Small intestine (tissue), 16 donors: ENCODE results near the gene SPIRE2. TPM values are rescaled to one million over a fixed set of nuclear protein-coding genes. Genes with fewer than 3 reads are reported as not detected.
"Not testable (repeated sequence)": the region's sequence is repeated elsewhere in the genome, so short reads cannot be mapped to it uniquely, and the experiment has no call there.

Experiments used
- DNase-seq, 2 donors: peaks; one replicate each; pipeline versions ENCODE4 v3.0.0 to v3.0.0-alpha.2; 2013
- FAIRE-seq: peaks from 2 replicates; lab custom pipeline; 2012; peaks lifted over from hg19 to GRCh38; lab: Jason Lieb, UNC
- H3K27ac ChIP-seq, 3 donors: one replicate each; pipeline ENCODE4 v1.5.1; 2013; ENCODE audit warnings: low read length in 2 of 3, mild to moderate bottlenecking in 2 of 3, control low read depth in 1 of 3, inconsistent platforms in 1 of 3, low read depth in 1 of 3, moderate library complexity in 1 of 3
- H3K27me3 ChIP-seq, 3 donors: one replicate each; pipeline ENCODE4 v1.6.1; 2013; ENCODE audit warnings: low read length in 3 of 3, inconsistent platforms in 1 of 3; ENCODE audit not compliant: control insufficient read depth in 3 of 3, insufficient read depth in 3 of 3
- H3K36me3 ChIP-seq, 3 donors: one replicate each; pipeline ENCODE4 v1.6.1; 2013; ENCODE audit warnings: low read length in 3 of 3, inconsistent platforms in 1 of 3, low read depth in 1 of 3, mild to moderate bottlenecking in 1 of 3, moderate library complexity in 1 of 3; ENCODE audit not compliant: control insufficient read depth in 3 of 3, insufficient read depth in 2 of 3
- H3K4me1 ChIP-seq, 3 donors: one replicate each; pipeline ENCODE4 v1.6.1; 2013; ENCODE audit warnings: low read length in 2 of 3, inconsistent platforms in 1 of 3, low read depth in 1 of 3, mild to moderate bottlenecking in 1 of 3, moderate library complexity in 1 of 3; ENCODE audit not compliant: control insufficient read depth in 3 of 3, insufficient read depth in 2 of 3
- H3K4me3 ChIP-seq, 3 donors: one replicate each; pipeline ENCODE4 v1.5.1; 2013; ENCODE audit warnings: low read length in 3 of 3, control low read depth in 1 of 3, inconsistent platforms in 1 of 3, low read depth in 1 of 3, mild to moderate bottlenecking in 1 of 3, moderate library complexity in 1 of 3
- H3K9me3 ChIP-seq, 2 donors: one replicate each; pipeline ENCODE4 v1.6.1; 2013; ENCODE audit warnings: low read depth in 1 of 2, low read length in 1 of 2; ENCODE audit not compliant: control insufficient read depth in 2 of 2, insufficient read depth in 1 of 2
- WGBS, 3 donors: extraction: QIAGEN DNeasy Blood & Tissue Kit; methylation state at CpG; one replicate each; pipeline ENCODE4 v1.1.7; 2013; 5-methylcytosine and 5-hydroxymethylcytosine counted together
- long read RNA-seq, 10 donors: transcript quantifications; one replicate each; lab custom pipeline, GENCODE V29; 2026
- polyA plus RNA-seq, 4 donors: library from polyadenylated mRNA; stranded (reverse) in 3 of 4; unstranded in 1 of 4; fragments of 200-250 nt in 3 of 4; fragments of 120-200 nt in 1 of 4; gene quantifications; one replicate each; pipeline versions ENCODE4 v1.2.1 to v1.2.3, GENCODE V29; 2013
- donor health status: healthy with polysubstance abuse.
- donor health status: control.
- donor health status: control.
- donor health status: Bipolar disorder and iron deficiency.
- donor health status: healthy.

SPIRE2 gene, protein sequence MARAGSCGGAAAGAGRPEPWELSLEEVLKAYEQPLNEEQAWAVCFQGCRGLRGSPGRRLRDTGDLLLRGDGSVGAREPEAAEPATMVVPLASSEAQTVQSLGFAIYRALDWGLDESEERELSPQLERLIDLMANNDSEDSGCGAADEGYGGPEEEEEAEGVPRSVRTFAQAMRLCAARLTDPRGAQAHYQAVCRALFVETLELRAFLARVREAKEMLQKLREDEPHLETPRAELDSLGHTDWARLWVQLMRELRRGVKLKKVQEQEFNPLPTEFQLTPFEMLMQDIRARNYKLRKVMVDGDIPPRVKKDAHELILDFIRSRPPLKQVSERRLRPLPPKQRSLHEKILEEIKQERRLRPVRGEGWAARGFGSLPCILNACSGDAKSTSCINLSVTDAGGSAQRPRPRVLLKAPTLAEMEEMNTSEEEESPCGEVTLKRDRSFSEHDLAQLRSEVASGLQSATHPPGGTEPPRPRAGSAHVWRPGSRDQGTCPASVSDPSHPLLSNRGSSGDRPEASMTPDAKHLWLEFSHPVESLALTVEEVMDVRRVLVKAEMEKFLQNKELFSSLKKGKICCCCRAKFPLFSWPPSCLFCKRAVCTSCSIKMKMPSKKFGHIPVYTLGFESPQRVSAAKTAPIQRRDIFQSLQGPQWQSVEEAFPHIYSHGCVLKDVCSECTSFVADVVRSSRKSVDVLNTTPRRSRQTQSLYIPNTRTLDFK
- polyA plus RNA-seq, result 10 to 100 TPM; 19.6 to 61.5 (median 44.9) TPM
- long read RNA-seq, donor 1, result 0 reads
- long read RNA-seq, donor 2, partial matches to known transcripts, result 0 of 1 reads
- long read RNA-seq, donor 2, other reads (novel, unspliced or antisense), result 0 of 1 reads
- long read RNA-seq, donor 3, partial matches to known transcripts, result 5 of 6 reads
- long read RNA-seq, donor 3, other reads (novel, unspliced or antisense), result 0 of 6 reads
- long read RNA-seq, donor 4, result 0 reads
- long read RNA-seq, donor 5, result 0 reads
- long read RNA-seq, donor 6, partial matches to known transcripts, result 0 of 2 reads
- long read RNA-seq, donor 6, other reads (novel, unspliced or antisense), result 0 of 2 reads
- long read RNA-seq, donor 7, result 0 reads
- long read RNA-seq, donor 8, result 0 reads
- long read RNA-seq, donor 9, result 0 reads
- long read RNA-seq, donor 10, partial matches to known transcripts, result 6 of 8 reads
- long read RNA-seq, donor 10, other reads (novel, unspliced or antisense), result 0 of 8 reads

DNA sequence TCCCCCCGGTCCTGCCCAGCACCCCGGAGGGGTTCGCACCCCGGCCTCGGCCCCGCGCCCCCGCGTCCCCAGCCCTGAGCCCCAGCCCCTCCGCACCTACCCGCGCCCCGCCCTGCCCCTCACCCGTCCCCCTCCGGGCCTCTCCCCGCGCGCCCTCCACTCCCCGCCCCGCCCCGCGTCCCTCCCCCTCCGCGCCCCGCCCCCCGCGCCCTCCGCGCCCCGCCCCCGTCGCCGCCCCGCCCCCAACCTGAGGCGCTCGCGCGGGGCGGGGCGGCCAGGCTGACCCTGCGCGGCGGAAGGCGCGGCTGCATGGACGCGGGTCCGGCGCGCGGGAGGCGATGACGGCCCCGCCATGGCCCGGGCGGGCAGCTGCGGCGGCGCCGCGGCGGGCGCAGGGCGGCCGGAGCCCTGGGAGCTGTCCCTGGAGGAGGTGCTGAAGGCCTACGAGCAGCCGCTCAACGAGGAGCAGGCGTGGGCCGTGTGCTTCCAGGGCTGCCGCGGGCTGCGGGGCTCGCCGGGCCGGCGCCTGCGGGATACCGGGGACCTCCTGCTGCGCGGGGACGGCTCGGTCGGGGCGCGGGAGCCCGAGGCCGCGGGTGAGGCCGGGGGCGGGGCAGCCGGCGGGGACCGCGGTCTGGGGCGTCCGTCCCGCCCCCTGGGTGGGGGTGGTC lies at the start of gene SPIRE2:
Gene SPIRE2, plus strand, starts transcription at position 277 of the 671 bp plus-strand sequence. Its CDS starts 76 bp downstream, at position 353.
- peak within 1 kb of the TSS; percentile 54 to 69 (median 61) for H3K4me3 ChIP-seq
- peaks cover 0 to 31% (median 0%) of the 10 kb centered on the region in 3 donors for H3K36me3 ChIP-seq
- DNase-seq (peak; percentile 72 to 91), FAIRE-seq (no peak)
- peak within 1 kb of the TSS; percentile 93 to 94 (median 93) for H3K27ac ChIP-seq
- no peaks in the 10 kb centered on the region for H3K27me3 ChIP-seq
- WGBS, 3 donors, result 1 to 4% (median 1%) methylated on average over 5 to 97 of the region's 98 CpGs
- no peaks in the 10 kb centered on the region for H3K9me3 ChIP-seq
- H3K4me1 ChIP-seq, result peaks cover 0 to 34% (median 4%) of the 10 kb centered on the region in 3 donors

DNA sequence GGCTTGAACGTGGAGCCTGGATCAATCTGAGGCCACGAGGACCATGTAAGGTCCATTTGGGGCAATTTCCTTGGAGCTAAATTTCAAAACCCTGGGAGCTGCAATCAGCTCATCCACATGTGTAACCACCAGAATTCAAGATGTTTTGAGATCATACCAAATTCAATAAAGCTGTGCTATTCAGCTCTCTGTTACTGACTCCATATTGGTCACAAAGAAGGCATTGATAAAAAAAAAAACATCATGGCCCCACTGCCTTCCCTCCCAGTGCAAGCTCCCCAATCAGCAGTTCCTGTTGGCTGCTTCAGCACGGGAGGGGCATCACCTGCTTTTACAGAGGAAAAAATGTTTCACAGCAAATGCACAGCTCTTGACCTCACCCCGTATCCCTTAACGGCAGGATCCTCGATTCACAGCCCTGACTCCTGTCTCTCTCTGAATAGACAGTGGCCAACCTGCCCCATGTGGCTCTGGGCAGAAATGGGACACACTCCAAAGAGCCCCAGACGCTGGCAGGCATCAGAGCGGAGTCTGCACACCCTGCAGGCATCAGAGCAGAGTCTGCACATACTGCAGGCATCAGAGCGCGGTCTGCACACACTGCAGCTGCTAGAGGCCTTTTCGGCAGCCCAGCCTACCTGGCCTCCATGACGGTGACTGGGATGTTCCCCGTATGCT lies 48.9 kb upstream of the SPIRE2 start:
- Histone ChIP-seq H3K9me3 (no peaks in the 10 kb centered on the region), H3K36me3 (peaks cover 0 to 63% (median 0%) of the 10 kb centered on the region in 3 donors), H3K27ac (no peak overlapping the region), H3K27me3 (no peaks in the 10 kb centered on the region), H3K4me3 (no peak overlapping the region), H3K4me1 (no peaks in the 10 kb centered on the region)
- DNase-seq, result no peak
- FAIRE-seq, result no peak
- 89 to 93% (median 90%) methylated on average over 13 of the region's 13 CpGs for WGBS, 3 donors

DNA sequence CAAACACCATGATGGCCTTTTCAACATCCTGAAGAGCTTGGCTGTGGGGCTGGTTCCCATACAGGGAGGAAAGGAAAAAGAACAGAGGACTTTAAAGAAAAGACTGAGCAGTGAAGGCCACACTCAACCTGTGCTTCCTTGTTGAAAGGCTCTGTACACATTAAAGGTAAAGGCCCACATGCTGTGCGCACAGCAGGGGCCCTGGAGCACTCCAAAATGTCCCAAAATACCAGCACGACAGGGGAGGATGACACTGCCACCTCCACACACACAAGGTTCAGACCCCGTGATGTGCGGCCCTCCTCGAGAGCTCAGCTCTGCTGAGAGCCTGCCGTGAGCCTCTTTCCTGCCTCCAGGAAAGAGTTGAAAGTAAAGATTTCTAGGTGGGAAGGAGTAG lies 48.4 kb upstream of the SPIRE2 start:
- H3K4me3 ChIP-seq, result no peak overlapping the region
- H3K9me3 ChIP-seq, result no peaks in the 10 kb centered on the region
- peaks cover 0 to 65% (median 3%) of the 10 kb centered on the region in 3 donors for H3K36me3 ChIP-seq
- DNase-seq (no peak), FAIRE-seq (no peak)
- no peaks in the 10 kb centered on the region for H3K27me3 ChIP-seq
- H3K27ac ChIP-seq, result no peak overlapping the region
- 95 to 96% (median 96%) methylated on average over 6 of the region's 6 CpGs for WGBS, 3 donors
- H3K4me1 ChIP-seq, result no peaks in the 10 kb centered on the region

DNA sequence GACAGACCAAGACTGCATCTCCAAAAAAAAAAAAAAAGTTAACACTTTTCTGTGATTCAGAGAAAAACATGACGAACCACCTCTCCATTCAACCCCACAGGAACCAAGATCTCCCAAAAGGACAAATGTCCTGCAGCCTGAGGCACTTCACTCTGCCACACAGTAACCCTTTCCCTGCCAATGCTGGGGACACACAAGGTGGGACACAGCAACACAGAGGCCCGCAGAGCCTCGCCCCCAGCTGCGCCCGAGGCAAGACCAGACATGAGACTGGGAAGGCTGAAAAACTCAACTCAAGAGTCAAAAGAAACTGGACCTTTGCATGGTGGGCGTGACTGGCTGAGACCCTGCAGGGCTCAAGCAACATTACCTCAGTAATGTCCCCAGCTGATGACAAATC lies 45.8 kb upstream of the SPIRE2 start:
- Histone ChIP-seq H3K36me3 (peaks cover 0 to 70% (median 3%) of the 10 kb centered on the region in 3 donors), H3K4me1 (no peaks in the 10 kb centered on the region), H3K27me3 (no peaks in the 10 kb centered on the region), H3K9me3 (no peaks in the 10 kb centered on the region), H3K4me3 (no peak overlapping the region), H3K27ac (no peak overlapping the region)
- FAIRE-seq, result no peak
- no peak for DNase-seq
- WGBS, 3 donors, result 94 to 100% (median 96%) methylated on average over 6 of the region's 6 CpGs

DNA sequence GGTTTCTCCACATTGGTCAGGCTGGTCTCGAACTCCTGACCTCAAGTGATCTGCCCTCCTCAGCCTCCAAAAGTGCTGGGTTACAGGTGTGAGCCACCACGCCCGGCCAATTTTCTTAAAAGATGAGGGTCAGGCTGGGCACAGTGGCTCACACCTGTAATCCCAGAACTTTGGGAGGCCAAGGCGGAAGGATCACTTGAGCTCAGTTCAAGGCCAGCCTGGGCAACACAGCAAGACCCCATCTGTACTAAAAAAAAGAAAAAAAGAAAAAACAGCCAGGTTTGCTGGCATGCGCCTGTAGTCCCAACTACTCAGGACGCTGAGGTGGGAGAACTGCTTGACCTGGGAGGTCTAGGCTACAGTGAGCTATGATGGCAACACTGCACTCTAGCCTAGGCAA lies 44.3 kb upstream of the SPIRE2 start:
- peaks cover 0 to 71% (median 3%) of the 10 kb centered on the region in 3 donors for H3K36me3 ChIP-seq
- not testable (repeated sequence) for H3K4me1 ChIP-seq, H3K27ac ChIP-seq, FAIRE-seq, DNase-seq, H3K27me3 ChIP-seq, H3K4me3 ChIP-seq, H3K9me3 ChIP-seq
- 94 to 97% (median 94%) methylated on average over 6 of the region's 6 CpGs for WGBS, 3 donors

DNA sequence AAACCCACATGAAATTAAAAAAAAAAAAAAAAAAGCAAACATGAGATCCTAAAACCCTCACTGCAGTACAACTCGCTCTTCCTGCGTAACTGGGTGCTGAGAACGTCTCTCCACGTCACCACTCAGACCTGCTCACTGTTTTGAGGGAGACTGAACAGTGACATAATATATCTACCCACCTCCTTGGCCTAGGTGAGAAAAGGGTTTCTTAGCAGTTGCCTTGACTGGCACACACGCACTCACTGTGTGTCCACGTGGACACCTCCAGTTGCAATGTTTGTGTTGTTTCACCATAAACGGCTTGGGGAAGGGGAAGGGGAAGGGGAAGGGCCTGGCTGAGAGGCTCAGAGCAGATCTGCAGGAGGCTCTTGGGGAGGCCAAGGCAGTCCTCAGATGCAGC lies 43.9 kb upstream of the SPIRE2 start:
- Histone ChIP-seq H3K36me3 (peaks cover 0 to 69% (median 5%) of the 10 kb centered on the region in 3 donors), H3K27me3 (no peaks in the 10 kb centered on the region), H3K27ac (no peak overlapping the region), H3K4me1 (no peaks in the 10 kb centered on the region), H3K4me3 (no peak overlapping the region), H3K9me3 (no peaks in the 10 kb centered on the region)
- peak in 1 of 2 donors; percentile 14 for DNase-seq
- FAIRE-seq, result no peak
- WGBS, 3 donors, result 80 to 83% (median 82%) methylated on average over 7 of the region's 7 CpGs

DNA sequence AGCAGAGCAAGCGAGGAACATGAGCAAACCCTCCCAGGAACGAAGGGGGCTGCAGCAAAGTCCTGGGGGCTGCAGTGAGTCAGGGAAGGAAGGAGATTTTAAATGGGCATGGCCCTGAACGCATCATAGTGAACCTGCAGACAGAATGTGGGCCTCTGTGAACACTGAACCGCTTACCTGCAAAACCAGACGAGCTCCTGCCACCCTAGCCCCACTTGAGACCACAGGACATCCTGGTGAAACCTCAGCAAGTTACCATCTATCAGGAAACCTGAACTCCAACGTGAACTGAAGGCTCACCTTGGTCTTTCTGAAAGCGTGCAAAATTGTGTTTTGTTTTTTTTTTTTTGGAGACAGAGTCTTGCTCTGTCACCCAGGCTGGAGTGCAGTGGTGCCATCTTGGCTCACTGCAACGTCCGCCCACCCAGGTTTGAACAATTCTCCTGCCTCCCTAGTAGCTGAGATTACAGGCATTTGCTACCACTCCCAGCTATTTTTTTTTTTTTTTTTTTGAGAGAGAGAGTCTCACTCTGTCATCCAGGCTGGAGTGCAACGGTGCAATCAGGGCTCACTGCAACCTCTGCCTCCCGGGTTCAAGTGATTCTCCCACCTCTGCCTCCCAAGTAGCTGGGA lies 42.6 kb upstream of the SPIRE2 start:
- WGBS, 3 donors, result 84 to 92% (median 84%) methylated on average over 11 of the region's 11 CpGs
- Histone ChIP-seq H3K9me3 (no peaks in the 10 kb centered on the region), H3K36me3 (peaks cover 0 to 69% (median 5%) of the 10 kb centered on the region in 3 donors), H3K4me1 (no peaks in the 10 kb centered on the region), H3K4me3 (no peak overlapping the region), H3K27ac (no peak overlapping the region), H3K27me3 (no peaks in the 10 kb centered on the region)
- FAIRE-seq (no peak), DNase-seq (peak in 1 of 2 donors; percentile 54)
